Pancreas (tissue), 10 donors: ENCODE data around the gene HNRNPDL. TPM values are rescaled to one million over a fixed set of nuclear protein-coding genes. Genes with fewer than 3 reads are reported as not detected.

Source experiments
- ATAC-seq, 4 donors: fragments of 200-7000 bp; cut with Tn5 transposase; one replicate each; pipeline versions ENCODE4 v1.8.0 to v1.9.1; 2020; ENCODE audit warnings: mild to moderate bottlenecking in 4 of 4, moderate library complexity in 4 of 4
- DNase-seq, 6 donors: peaks; one replicate each; pipeline ENCODE4 v3.0.0-alpha.2; 2020
- FAIRE-seq: peaks from 2 replicates; lab custom pipeline; 2012; peaks lifted over from hg19 to GRCh38; lab: Jason Lieb, UNC
- H3K27ac ChIP-seq, 4 donors: fragments of 200-600 bp; sonication (generic); 1 replicate in 3 of 4; 2 replicates in 1 of 4; pipeline versions ENCODE4 v1.5.0 to v1.8.0; 2020
- H3K27me3 ChIP-seq, 4 donors: fragments of 200-600 bp; one replicate each; pipeline ENCODE4 v1.8.0; 2021
- H3K36me3 ChIP-seq, 3 donors: fragments of 200-600 bp; sonication (generic) in 1 of 3; one replicate each; pipeline versions ENCODE4 v1.5.0 to v1.8.0; 2020 to 2021
- H3K4me1 ChIP-seq, 3 donors: fragments of 200-600 bp; one replicate each; pipeline ENCODE4 v1.8.0; 2021
- H3K4me3 ChIP-seq, 4 donors: fragments of 200-600 bp; sonication (generic) in 2 of 4; one replicate each; pipeline versions ENCODE4 v1.5.0 to v1.8.0; 2020 to 2021
- H3K9me3 ChIP-seq, 4 donors: fragments of 200-600 bp; one replicate each; pipeline ENCODE4 v1.8.0; 2021
- CTCF ChIP-seq, 4 donors: fragments of 200-600 bp; sonication (generic) in 3 of 4; IDR thresholded peaks; one replicate each; pipeline versions ENCODE4 v1.5.0 to v1.8.0; 2021; ENCODE audit warnings: antibody characterized with exemption in 4 of 4
- WGBS, 2 donors: extraction: QIAGEN DNeasy Blood & Tissue Kit; methylation state at CpG; one replicate each; pipeline ENCODE4 v1.1.7; 2013; 5-methylcytosine and 5-hydroxymethylcytosine counted together
- intact Hi-C, 3 donors: fragments of 100-400 bp; cut with DNase I; formaldehyde crosslinking; loops; one replicate each; pipeline versions ENCODE4 v1.11.1 to v1.14.2; 2022
- polyA plus RNA-seq, 2 donors: library from polyadenylated mRNA; stranded (reverse); fragments of 200-250 nt; gene quantifications; one replicate each; pipeline ENCODE4 v1.2.3, GENCODE V29; 2013
- total RNA-seq, 6 donors: library from RNA; stranded (reverse); fragmentation: NEBNext Ultra II Directional in 4 of 6; extraction: Animal tissue kit (Norgen Biotek cat#: 25700) in 4 of 6; gene quantifications; one replicate each; pipeline versions ENCODE4 v1.2.1 to v1.2.4, GENCODE V29; 2021 to 2023
- donor health status: healthy with polysubstance abuse.
- donor health status: DM: no; HTN: no; CAD: no; lungs with moderate emphysema.
- donor health status: DM: no; HTN: no; CAD: no.
- donor health status: control.
- donor health status: control.
- donor health status: Bipolar disorder and iron deficiency.
- donor health status: DM: yes; HTN: yes; CAD: no.
- donor health status: DM: no; HTN: no; CAD: no.
- donor health status: DM: no; HTN: no; CAD: no.
- donor health status: DM: yes; HTN: yes; CAD: no.

The HNRNPDL gene
- total and polyA plus RNA-seq, 8 donors, result 56.6 to 210 (median 99.4) TPM

GRCh38 chr4:82458729-82459128 lies 28.5 kb upstream of the HNRNPDL start:
- 63 to 89% methylated on average over 2 of the region's 2 CpGs for WGBS, 2 donors
- Histone ChIP-seq H3K4me1 (no peaks in the 10 kb centered on the region), H3K27me3 (no peaks in the 10 kb centered on the region), H3K9me3 (no peaks in the 10 kb centered on the region), H3K36me3 (peaks cover 0 to 21% (median 0%) of the 10 kb centered on the region in 3 donors), H3K4me3 (no peak overlapping the region), H3K27ac (no peak overlapping the region)
- ATAC-seq (no peak), FAIRE-seq (no peak), DNase-seq (no peak)
- intact Hi-C loops, result no loop called here
- no peak for TF ChIP-seq CTCF (IDR thresholded peaks at IDR 0.05)

DNA sequence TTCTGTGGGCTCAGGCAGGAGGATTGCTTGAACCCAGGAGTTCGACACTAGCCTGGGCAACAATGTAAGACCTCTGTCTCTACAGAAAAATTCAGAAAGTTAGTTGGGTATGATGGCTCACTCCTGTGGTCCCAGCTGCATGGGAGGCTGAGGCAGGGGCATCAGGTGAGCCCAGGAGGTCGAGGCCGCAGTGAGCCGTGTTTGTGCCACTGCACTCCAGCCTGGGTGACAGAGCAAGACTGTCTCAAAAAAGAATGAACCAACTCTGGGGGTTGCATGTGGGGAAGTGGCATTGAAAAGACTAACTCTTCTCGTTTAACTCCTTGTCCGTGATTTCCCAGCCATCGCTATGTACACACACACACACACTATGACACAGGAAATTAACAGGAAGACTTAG lies 27.0 kb upstream of the HNRNPDL start:
- intact Hi-C loops, result no loop called here
- no peak for DNase-seq
- Histone ChIP-seq H3K4me1 (no peaks in the 10 kb centered on the region), H3K4me3 (no peak overlapping the region), H3K9me3 (no peaks in the 10 kb centered on the region), H3K27me3 (no peaks in the 10 kb centered on the region), H3K27ac (no peak overlapping the region), H3K36me3 (peaks cover 0 to 25% (median 0%) of the 10 kb centered on the region in 3 donors)
- no peak for FAIRE-seq
- 92 to 93% methylated on average over 7 of the region's 7 CpGs for WGBS, 2 donors
- no peak for ATAC-seq
- no peak for TF ChIP-seq CTCF (IDR thresholded peaks at IDR 0.05)

DNA sequence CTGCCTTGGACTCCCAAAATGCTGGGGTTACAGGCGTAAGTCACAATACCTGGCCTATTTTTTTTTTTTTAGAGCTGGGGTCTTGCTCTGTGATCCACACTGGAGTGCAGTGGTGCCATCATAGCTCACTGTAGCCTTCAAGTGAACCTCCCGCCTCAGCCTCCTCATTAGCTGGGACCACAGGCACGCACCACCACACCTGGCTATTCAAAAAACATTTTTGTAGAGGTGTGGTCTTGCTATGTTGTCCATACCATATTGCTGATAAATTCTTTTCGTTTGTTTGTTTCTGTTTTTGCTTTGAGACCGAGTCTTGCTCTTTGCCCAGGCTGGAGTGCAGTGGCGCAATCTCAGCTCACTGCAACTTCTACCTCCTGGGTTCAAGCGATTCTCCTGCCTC lies 21.8 kb upstream of the HNRNPDL start:
- FAIRE-seq (no peak), ATAC-seq (no peak), DNase-seq (no peak)
- no peaks in the 10 kb centered on the region for H3K9me3 ChIP-seq
- no peaks in the 10 kb centered on the region for H3K4me1 ChIP-seq
- WGBS, 2 donors, result 95 to 96% methylated on average over 7 of the region's 7 CpGs
- H3K27ac ChIP-seq, result no peak overlapping the region
- peaks cover 3 to 23% (median 3%) of the 10 kb centered on the region in 3 donors for H3K36me3 ChIP-seq
- intact Hi-C loops, result no loop called here
- no peak overlapping the region for H3K4me3 ChIP-seq
- no peaks in the 10 kb centered on the region for H3K27me3 ChIP-seq
- no peak for TF ChIP-seq CTCF (IDR thresholded peaks at IDR 0.05)

DNA sequence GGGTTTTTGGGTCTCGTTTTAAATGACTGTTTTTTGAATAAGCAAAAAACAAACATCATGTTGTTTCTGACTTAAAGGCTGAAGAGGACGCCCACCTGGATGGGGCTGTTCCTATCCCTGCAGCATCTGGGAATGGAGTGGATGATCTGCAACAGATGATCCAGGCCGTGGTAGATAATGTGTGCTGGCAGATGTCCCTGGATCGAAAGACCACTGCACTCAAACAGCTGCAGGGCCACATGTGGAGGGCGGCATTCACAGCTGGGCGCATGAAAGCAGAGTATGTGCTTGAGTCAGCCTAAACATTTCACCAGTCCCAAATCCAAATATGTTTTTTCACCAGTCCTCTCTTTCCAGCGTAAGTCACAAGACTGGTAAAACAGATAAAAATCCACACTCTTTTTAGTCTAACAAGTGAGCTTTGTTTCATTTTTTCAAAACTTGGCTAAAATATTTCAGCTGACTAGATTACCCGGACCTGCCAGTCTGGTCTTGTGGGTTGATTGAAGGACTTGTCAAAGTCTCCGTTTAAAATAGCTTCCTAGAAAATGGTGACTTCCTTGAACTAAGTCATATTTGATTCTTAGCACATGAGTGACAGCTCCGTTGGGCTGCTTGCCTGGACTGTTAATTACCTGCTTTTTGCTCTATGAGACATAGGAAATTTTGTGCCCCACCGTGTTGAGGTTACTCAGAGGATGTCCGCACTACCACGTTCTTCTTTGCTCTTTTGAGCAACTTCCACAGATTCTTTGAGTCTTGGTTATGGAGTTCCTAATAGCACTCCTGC lies 20.9 kb upstream of the HNRNPDL start:
- Histone ChIP-seq H3K4me1 (no peaks in the 10 kb centered on the region), H3K27me3 (no peaks in the 10 kb centered on the region), H3K9me3 (no peaks in the 10 kb centered on the region), H3K27ac (no peak overlapping the region), H3K36me3 (peaks cover 3 to 22% (median 3%) of the 10 kb centered on the region in 3 donors), H3K4me3 (no peak overlapping the region)
- intact Hi-C loops, result no loop called here
- TF ChIP-seq CTCF (IDR thresholded peaks at IDR 0.05), result no peak
- FAIRE-seq (no peak), ATAC-seq (no peak), DNase-seq (no peak)
- WGBS, 2 donors, result 78 to 80% methylated on average over 13 of the region's 13 CpGs

DNA sequence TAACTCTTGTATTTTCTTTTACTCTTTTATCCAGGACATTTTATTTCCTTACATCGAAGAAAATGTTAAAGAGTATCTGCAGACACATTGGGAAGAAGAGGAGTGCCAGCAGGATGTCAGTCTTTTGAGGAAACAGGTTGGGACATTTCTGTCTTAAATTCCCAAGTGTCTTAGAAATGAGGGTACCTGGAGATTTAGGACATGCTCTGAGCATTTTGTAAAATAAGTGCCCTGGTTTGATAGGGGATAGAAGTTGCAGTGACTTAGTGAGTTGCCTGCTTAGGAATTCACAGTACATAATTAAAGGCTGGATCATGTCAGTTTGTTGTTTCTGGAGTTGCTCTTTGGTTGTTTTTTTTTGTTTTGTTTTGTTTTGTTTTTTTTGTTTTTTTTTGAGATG lies 17.6 kb upstream of the HNRNPDL start:
- Histone ChIP-seq H3K4me3 (no peak overlapping the region), H3K27ac (no peak overlapping the region), H3K36me3 (peaks cover 3 to 22% (median 3%) of the 10 kb centered on the region in 3 donors), H3K27me3 (no peaks in the 10 kb centered on the region), H3K9me3 (no peaks in the 10 kb centered on the region), H3K4me1 (no peaks in the 10 kb centered on the region)
- intact Hi-C loops, result no loop called here
- no peak for TF ChIP-seq CTCF (IDR thresholded peaks at IDR 0.05)
- FAIRE-seq (no peak), DNase-seq (no peak), ATAC-seq (no peak)
- 73 to 77% methylated on average over 1 of the region's 1 CpG for WGBS, 2 donors
